Uterine smooth muscle cell (primary cell): Measurements from ENCODE around the gene ZNF300. TPM values are rescaled to one million over a fixed set of nuclear protein-coding genes. Genes with fewer than 3 reads are reported as not detected.

Experiments used
- total RNA-seq: library from RNA; depleted of rRNA; stranded (reverse); fragments of >200 nt; gene quantifications from 2 replicates; pipeline ENCODE4 v1.2.3, GENCODE V29; 2014

The ZNF300 gene
- total RNA-seq: 8.4 and 9.0 TPM in 2 replicates

GRCh38 chr5:150904479-150905311 is at the start of gene ZNF300:
ZNF300 (minus strand) TSS chr5:150904980; CDS start chr5:150903155, 1,825 bp downstream.

GRCh38 chr5:150846308-150846653 is 58.5 kb downstream of the ZNF300 start, which contains the start of gene IRGM:
IRGM (plus strand) TSS chr5:150846521; CDS start chr5:150848124, 1,603 bp downstream.

Other genes starting within 250 kb of the ZNF300 start
- 0.22 TPM in 1 of 2 replicates, not detected in the other for gene MYOZ3, start 243.7 kb downstream of the ZNF300 start, total RNA-seq
- 19.0 and 24.9 TPM in 2 replicates for gene RBM22, start 203.9 kb downstream of the ZNF300 start, total RNA-seq
- gene DCTN4, start 146.0 kb downstream of the ZNF300 start, total RNA-seq: 53.5 and 54.5 TPM in 2 replicates
- gene SMIM3, start 126.2 kb downstream of the ZNF300 start, total RNA-seq: 44.7 and 79.4 TPM in 2 replicates
- gene IRGM, start 58.5 kb downstream of the ZNF300 start, total RNA-seq: 0.12 and 0.22 TPM in 2 replicates
- gene GPX3, start 115.6 kb upstream of the ZNF300 start, total RNA-seq: 1.7 and 2.4 TPM in 2 replicates
- gene TNIP1, start 176.1 kb upstream of the ZNF300 start, total RNA-seq: 43.6 and 48.4 TPM in 2 replicates